ENCODE data around the gene OR9Q1. TPM values are rescaled to one million over a fixed set of nuclear protein-coding genes. Genes with fewer than 3 reads are reported as not detected.
"Not testable (repeated sequence)": the region's sequence is repeated elsewhere in the genome, so short reads cannot be mapped to it uniquely, and the experiment has no call there.

The OR9Q1 gene
- total RNA-seq, 2 donors from 2014 or later = not detected

DNA sequence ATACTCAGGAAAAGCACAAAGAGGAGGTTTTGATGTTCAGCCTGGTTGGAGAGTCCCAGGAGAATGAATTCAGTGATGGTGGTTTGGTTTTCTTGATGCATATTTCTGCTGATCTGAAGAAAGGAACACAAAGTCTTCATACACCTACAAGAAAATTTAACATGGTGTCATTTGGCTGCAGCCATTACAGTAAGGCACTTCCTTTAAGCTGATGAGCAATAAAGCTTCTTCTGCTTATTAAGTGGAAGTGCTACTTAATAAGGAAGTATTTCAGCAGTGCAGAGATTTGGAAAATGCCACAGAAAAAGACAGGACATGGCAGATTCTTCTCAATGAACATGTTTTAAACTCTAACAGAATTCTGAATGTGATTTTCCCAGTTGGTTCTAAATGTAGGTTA lies 180.4 kb downstream of the OR9Q1 start, which contains the start of gene OR1S2:
Gene OR1S2 (minus strand): TSS at position 101 of the 400 bp plus-strand sequence. CDS start 0 bp downstream, at position 101.
- DNase-seq = no peak
- no peaks in the 10 kb centered on the region for H3K4me1 ChIP-seq
- no peaks in the 10 kb centered on the region for H3K36me3 ChIP-seq
- TF ChIP-seq, protein P1, sequence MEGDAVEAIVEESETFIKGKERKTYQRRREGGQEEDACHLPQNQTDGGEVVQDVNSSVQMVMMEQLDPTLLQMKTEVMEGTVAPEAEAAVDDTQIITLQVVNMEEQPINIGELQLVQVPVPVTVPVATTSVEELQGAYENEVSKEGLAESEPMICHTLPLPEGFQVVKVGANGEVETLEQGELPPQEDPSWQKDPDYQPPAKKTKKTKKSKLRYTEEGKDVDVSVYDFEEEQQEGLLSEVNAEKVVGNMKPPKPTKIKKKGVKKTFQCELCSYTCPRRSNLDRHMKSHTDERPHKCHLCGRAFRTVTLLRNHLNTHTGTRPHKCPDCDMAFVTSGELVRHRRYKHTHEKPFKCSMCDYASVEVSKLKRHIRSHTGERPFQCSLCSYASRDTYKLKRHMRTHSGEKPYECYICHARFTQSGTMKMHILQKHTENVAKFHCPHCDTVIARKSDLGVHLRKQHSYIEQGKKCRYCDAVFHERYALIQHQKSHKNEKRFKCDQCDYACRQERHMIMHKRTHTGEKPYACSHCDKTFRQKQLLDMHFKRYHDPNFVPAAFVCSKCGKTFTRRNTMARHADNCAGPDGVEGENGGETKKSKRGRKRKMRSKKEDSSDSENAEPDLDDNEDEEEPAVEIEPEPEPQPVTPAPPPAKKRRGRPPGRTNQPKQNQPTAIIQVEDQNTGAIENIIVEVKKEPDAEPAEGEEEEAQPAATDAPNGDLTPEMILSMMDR (IDR thresholded peaks at IDR 0.05) = no peak
- no peaks in the 10 kb centered on the region for H3K27me3 ChIP-seq
- H3K4me3 ChIP-seq = no peak within 1 kb of the TSS
- H3K9ac ChIP-seq (ENCODE audit: low read depth in 2 of 2, low read length in 2 of 2) = no peak within 1 kb of the TSS
- no peak within 1 kb of the TSS for H3K27ac ChIP-seq
- H3K9me3 ChIP-seq = no peaks in the 10 kb centered on the region
- intact Hi-C loops (cut with DNase I) = no loop called here

DNA sequence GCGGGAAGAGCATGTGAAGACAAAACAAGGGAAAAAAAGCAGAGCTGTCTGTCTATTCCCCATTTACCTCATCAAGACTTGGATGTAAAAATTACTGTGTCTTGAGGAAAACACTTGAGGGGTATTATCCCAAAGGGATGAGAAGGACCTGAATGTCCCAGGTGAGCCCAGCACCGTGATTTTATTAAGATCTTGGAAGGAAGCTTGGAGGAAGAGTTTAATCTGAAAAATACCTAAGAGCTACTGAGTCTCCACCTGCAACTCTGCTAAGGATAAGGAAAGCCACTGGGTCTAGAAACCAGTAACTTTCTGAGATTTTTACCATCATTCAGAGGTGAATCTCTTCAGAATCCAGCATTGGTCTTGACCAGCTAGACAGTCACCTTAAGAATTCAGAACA lies 188.7 kb downstream of the OR9Q1 start, which contains the start of gene OR1S1:
Gene OR1S1 (plus strand): TSS at position 301 of the 400 bp plus-strand sequence.
- H3K36me3 ChIP-seq; H3K9me3 ChIP-seq; H3K4me1 ChIP-seq; DNase-seq; H3K9ac ChIP-seq (ENCODE audit: low read depth in 2 of 2, low read length in 2 of 2); intact Hi-C loops (cut with DNase I); H3K4me3 ChIP-seq; H3K27me3 ChIP-seq; H3K27ac ChIP-seq: not testable (repeated sequence)

DNA sequence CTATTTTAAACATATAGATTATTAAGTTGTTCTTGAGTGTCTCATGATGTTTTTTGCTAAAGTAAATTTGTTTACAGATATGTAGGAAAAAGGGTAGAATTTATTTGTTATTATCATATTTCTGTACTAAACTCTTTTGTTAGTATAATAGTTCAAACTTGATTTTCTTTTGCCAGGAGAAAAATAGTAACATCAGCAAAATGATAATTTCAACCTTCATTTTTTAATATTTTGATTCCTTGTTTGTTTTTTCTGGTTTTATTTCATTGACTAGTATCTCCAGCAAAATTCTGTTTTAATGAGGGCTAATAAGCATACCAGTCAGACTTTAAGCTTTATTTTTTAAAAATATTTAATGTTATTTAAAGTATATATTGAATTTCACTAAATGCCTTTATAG lies 192.8 kb downstream of the OR9Q1 start:
- TF ChIP-seq, protein P1 (IDR thresholded peaks at IDR 0.05) = no peak
- no peak overlapping the region for H3K27ac ChIP-seq
- no peak overlapping the region for H3K9ac ChIP-seq (ENCODE audit: low read depth in 2 of 2, low read length in 2 of 2)
- H3K4me1 ChIP-seq = no peaks in the 10 kb centered on the region
- no peaks in the 10 kb centered on the region for H3K9me3 ChIP-seq
- no peak overlapping the region for H3K4me3 ChIP-seq
- no peaks in the 10 kb centered on the region for H3K36me3 ChIP-seq
- DNase-seq = no peak
- intact Hi-C loops (cut with DNase I) = no loop called here
- H3K27me3 ChIP-seq = no peaks in the 10 kb centered on the region

DNA sequence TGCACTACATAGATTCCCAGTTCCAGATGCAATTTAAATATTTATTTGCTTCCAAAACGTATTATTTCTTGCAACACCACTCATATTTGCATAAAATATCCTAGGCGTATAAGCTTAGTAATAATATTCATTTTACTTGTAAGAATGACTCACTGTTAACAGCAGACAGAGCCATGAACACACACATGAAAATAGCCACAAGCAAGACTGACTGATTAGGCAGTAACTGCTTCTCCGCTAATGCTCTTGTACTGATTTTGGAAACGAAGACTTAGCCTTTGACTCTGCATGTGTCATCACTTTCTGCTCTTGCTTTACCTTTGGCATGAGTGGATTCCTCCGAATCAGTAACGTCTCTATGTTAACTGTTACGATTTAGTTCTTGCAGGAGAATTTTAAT lies 199.0 kb downstream of the OR9Q1 start:
- Histone ChIP-seq H3K27ac (no peak overlapping the region), H3K9me3 (no peaks in the 10 kb centered on the region), H3K4me3 (no peak overlapping the region), H3K27me3 (no peaks in the 10 kb centered on the region), H3K4me1 (no peaks in the 10 kb centered on the region), H3K9ac (ENCODE audit: low read depth in 2 of 2, low read length in 2 of 2) (no peak overlapping the region), H3K36me3 (no peaks in the 10 kb centered on the region)
- intact Hi-C loops (cut with DNase I) = loop anchor here (10.0 kb wide), 1 partner anchor 52 kb away; no protein-coding TSS in a partner anchor
- TF ChIP-seq, protein P1 (IDR thresholded peaks at IDR 0.05) = no peak
- no peak for DNase-seq

DNA sequence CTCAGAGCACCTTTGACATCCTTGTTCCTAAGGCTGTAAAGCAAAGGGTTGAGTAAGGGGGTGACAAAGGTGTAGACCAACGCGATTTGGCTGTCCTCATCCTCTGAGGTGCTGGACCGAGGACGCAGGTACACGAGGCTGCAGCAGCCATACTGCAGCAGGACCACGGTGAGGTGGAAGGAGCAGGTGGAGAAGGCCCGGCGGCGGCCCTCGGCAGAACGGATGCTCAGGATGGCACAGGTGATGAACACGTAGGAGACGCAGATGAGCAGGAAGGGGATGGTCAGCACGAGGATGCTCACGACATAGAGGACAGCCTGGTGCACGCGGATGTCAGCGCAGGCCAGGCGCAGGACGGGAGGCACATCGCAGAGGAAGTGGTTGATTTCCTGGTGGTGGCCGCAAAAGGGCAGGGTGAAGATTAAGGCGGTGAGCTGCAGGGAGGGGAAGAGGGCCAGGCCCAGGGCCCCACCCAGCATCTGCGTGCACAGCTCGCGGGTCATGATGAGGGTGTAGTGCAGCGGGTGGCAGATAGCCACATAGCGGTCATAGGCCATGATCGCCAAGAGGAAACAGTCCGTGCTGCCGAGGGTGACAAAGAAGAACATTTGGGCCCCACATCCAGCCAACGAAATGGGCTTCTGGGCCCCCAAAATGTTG lies 204.4 kb downstream of the OR9Q1 start:
- Histone ChIP-seq H3K36me3 (no peaks in the 10 kb centered on the region), H3K9me3 (no peaks in the 10 kb centered on the region), H3K9ac (ENCODE audit: low read depth in 2 of 2, low read length in 2 of 2) (no peak overlapping the region), H3K27ac (no peak overlapping the region), H3K27me3 (no peaks in the 10 kb centered on the region), H3K4me1 (no peaks in the 10 kb centered on the region), H3K4me3 (no peak overlapping the region)
- DNase-seq = no peak
- TF ChIP-seq, protein P1 (IDR thresholded peaks at IDR 0.05) = no peak
- intact Hi-C loops (cut with DNase I) = loop anchor here (10.0 kb wide), 1 partner anchor 47 kb away; no protein-coding TSS in a partner anchor

Other genes with a start within 250 kb of the OR9Q1 start
- not detected for gene OR6Q1, start 7.1 kb downstream of the OR9Q1 start, total RNA-seq
- gene OR9I1, start 101.6 kb downstream of the OR9Q1 start, total RNA-seq = not detected
- gene OR9Q2, start 165.2 kb downstream of the OR9Q1 start, total RNA-seq = not detected
- not detected for gene OR1S2, start 180.3 kb downstream of the OR9Q1 start, total RNA-seq
- gene OR1S1, start 188.8 kb downstream of the OR9Q1 start, total RNA-seq = not detected
- gene OR10Q1, start 205.0 kb downstream of the OR9Q1 start, total RNA-seq = not detected
- gene OR10W1, start 244.4 kb downstream of the OR9Q1 start, total RNA-seq = not detected

Data from colonic mucosa (tissue), 4 donors.